ENCODE results near the gene TGFBR1.

The TGFBR1 gene

GRCh38 chr9:99104459-99105151 lies at the start of gene TGFBR1:
TGFBR1 (plus strand) TSS chr9:99105113; CDS start chr9:99105206, 93 bp downstream.
- FAIRE-seq, result no peak

- FAIRE-seq, result no peak
These were observed 49.5 kb upstream of the TGFBR1 start for GRCh38 chr9:99055384-99055783.

- no peak for FAIRE-seq
These were observed 48.7 kb upstream of the TGFBR1 start for GRCh38 chr9:99056186-99056585.

GRCh38 chr9:99056886-99057664 lies 47.8 kb upstream of the TGFBR1 start:
- FAIRE-seq, result no peak

- FAIRE-seq, result no peak
These were observed 47.0 kb upstream of the TGFBR1 start for GRCh38 chr9:99057665-99058625.

- FAIRE-seq, result no peak
These were observed 45.7 kb upstream of the TGFBR1 start for GRCh38 chr9:99058964-99059921.

GRCh38 chr9:99060621-99061020 lies 44.3 kb upstream of the TGFBR1 start:
- no peak for FAIRE-seq

GRCh38 chr9:99062549-99062948 lies 42.4 kb upstream of the TGFBR1 start:
- FAIRE-seq, result no peak

- no peak for FAIRE-seq
These were observed 41.4 kb upstream of the TGFBR1 start for GRCh38 chr9:99063522-99063921.

- FAIRE-seq, result no peak
These were observed 38.3 kb upstream of the TGFBR1 start for GRCh38 chr9:99066571-99066970.

- no peak for FAIRE-seq
These were observed 35.8 kb upstream of the TGFBR1 start for GRCh38 chr9:99069075-99069474.

- FAIRE-seq, result no peak
These were observed 35.4 kb upstream of the TGFBR1 start for GRCh38 chr9:99069546-99069945.

- no peak for FAIRE-seq
These were observed 34.2 kb upstream of the TGFBR1 start for GRCh38 chr9:99070681-99071080.

GRCh38 chr9:99071313-99072039 lies 33.4 kb upstream of the TGFBR1 start:
- no peak for FAIRE-seq

- FAIRE-seq, result no peak
These were observed 32.9 kb upstream of the TGFBR1 start for GRCh38 chr9:99072040-99072394.

GRCh38 chr9:99073347-99073746 lies 31.6 kb upstream of the TGFBR1 start:
- FAIRE-seq, result no peak

- no peak for FAIRE-seq
These were observed 30.7 kb upstream of the TGFBR1 start for GRCh38 chr9:99073985-99074901.

GRCh38 chr9:99074902-99075245 lies 30.0 kb upstream of the TGFBR1 start:
- no peak for FAIRE-seq

- no peak for FAIRE-seq
These were observed 29.5 kb upstream of the TGFBR1 start for GRCh38 chr9:99075246-99075912.

- no peak for FAIRE-seq
These were observed 28.9 kb upstream of the TGFBR1 start for GRCh38 chr9:99076030-99076429.
